H1 (cell line): ENCODE results near the gene TRAPPC8.

Experiments used
- CHD2 ChIP-seq: IDR thresholded peaks from 2 replicates; pipeline ENCODE4 v1.6.1; 2012; ENCODE audit warnings: low read length, improper control_type of control experiment
- CTCF ChIP-seq, 3 experiments: IDR thresholded peaks; 1 replicate in 2 of 3; 2 replicates in 1 of 3; pipeline versions ENCODE4 v1.5.1 to v1.6.1; 2011; ENCODE audit warnings: low read length in 3 of 3, mild to moderate bottlenecking in 3 of 3, inconsistent platforms in 2 of 3, low read depth in 1 of 3, moderate library complexity in 1 of 3; ENCODE audit not compliant: insufficient read depth in 1 of 3; ENCODE audit errors: control extremely low read depth in 1 of 3
- EP300 ChIP-seq, 2 experiments: IDR thresholded peaks; 1 replicate in 1 of 2; 2 replicates in 1 of 2; pipeline ENCODE4 v1.6.1; 2011 to 2012; ENCODE audit warnings: low read depth in 2 of 2, low read length in 2 of 2, mild to moderate bottlenecking in 2 of 2, borderline replicate concordance in 1 of 2, inconsistent platforms in 1 of 2, moderate library complexity in 1 of 2
- EZH2 ChIP-seq: fragments of 200-600 bp; sonication (generic); IDR thresholded peaks from 2 replicates; pipeline ENCODE4 v1.7.1; 2012; ENCODE audit warnings: low read depth, mild to moderate bottlenecking, moderate library complexity, low read length, inconsistent platforms; ENCODE audit not compliant: severe bottlenecking
- FOSL1 ChIP-seq: IDR thresholded peaks from 2 replicates; pipeline ENCODE4 v1.6.1; 2011; ENCODE audit warnings: mild to moderate bottlenecking, low read depth, low read length, moderate library complexity; ENCODE audit not compliant: insufficient read depth
- GABPA ChIP-seq: IDR thresholded peaks from 2 replicates; pipeline ENCODE4 v1.6.1; 2011; ENCODE audit warnings: mild to moderate bottlenecking, low read length, moderate library complexity, borderline replicate concordance; ENCODE audit not compliant: insufficient read depth
- KDM5A ChIP-seq: fragments of 200-600 bp; IDR thresholded peaks from 2 replicates; pipeline ENCODE4 v1.7.1; 2012; ENCODE audit warnings: mild to moderate bottlenecking, low read length, inconsistent platforms, mixed read lengths
- NRF1 ChIP-seq: IDR thresholded peaks from 2 replicates; pipeline ENCODE4 v1.6.1; 2011; ENCODE audit warnings: mild to moderate bottlenecking, low read depth, low read length, improper control_type of control experiment
- POLR2A ChIP-seq, 2 experiments: IDR thresholded peaks; 1 replicate in 1 of 2; 2 replicates in 1 of 2; pipeline ENCODE4 v1.6.1; 2011; ENCODE audit warnings: low read depth in 2 of 2, low read length in 2 of 2, mild to moderate bottlenecking in 2 of 2; ENCODE audit errors: control extremely low read depth in 1 of 2
- SIN3A ChIP-seq, 2 experiments: IDR thresholded peaks in 1 of 2; conservative IDR thresholded peaks in 1 of 2; 2 replicates each; pipeline ENCODE4 v1.6.1; 2011 to 2012; ENCODE audit warnings: low read length in 2 of 2, improper control_type of control experiment in 1 of 2, low read depth in 1 of 2, mild to moderate bottlenecking in 1 of 2
- SP2 ChIP-seq: IDR thresholded peaks from 2 replicates; pipeline ENCODE4 v1.6.1; 2012; ENCODE audit warnings: mild to moderate bottlenecking, low read length, inconsistent platforms
- YY1 ChIP-seq: IDR thresholded peaks from 2 replicates; pipeline ENCODE4 v1.6.1; 2011; ENCODE audit warnings: low read depth, mild to moderate bottlenecking, low read length
- ZNF274 ChIP-seq: IDR thresholded peaks from 2 replicates; pipeline ENCODE4 v1.7.0; 2012; ENCODE audit warnings: low read length, borderline replicate concordance; ENCODE audit errors: extremely low read depth
- TF ChIP-seq, protein P1 (sequence below): IDR thresholded peaks from 2 replicates; pipeline ENCODE4 v1.6.1; 2011; ENCODE audit warnings: low read depth, mild to moderate bottlenecking, low read length; ENCODE audit not compliant: insufficient read depth

GRCh38 chr18:31795747-31796146 is 147.2 kb downstream of the TRAPPC8 start:
- TF ChIP-seq EP300 (IDR thresholded peaks at IDR 0.05; ENCODE audit: borderline replicate concordance in 1 of 2, low read depth in 2 of 2, low read length in 2 of 2) (no peak), EZH2 (no peak), SP2 (no peak), FOSL1 (no peak), KDM5A (no peak), CTCF (IDR thresholded peaks at IDR 0.05; ENCODE audit: control extremely low read depth in 1 of 3, insufficient read depth in 1 of 3, low read depth in 1 of 3, low read length in 3 of 3) (no peak), CHD2 (no peak), POLR2A (IDR thresholded peaks at IDR 0.05; ENCODE audit: control extremely low read depth in 1 of 2, low read depth in 2 of 2, low read length in 2 of 2) (no peak), GABPA (no peak), YY1 (no peak), ZNF274 (no peak), SIN3A (conservative IDR thresholded peaks at IDR 0.05 in 1 of 2, IDR thresholded peaks at IDR 0.05 in 1 of 2; ENCODE audit: low read depth in 1 of 2, low read length in 2 of 2) (no peak), NRF1 (no peak)
- TF ChIP-seq, protein P1, sequence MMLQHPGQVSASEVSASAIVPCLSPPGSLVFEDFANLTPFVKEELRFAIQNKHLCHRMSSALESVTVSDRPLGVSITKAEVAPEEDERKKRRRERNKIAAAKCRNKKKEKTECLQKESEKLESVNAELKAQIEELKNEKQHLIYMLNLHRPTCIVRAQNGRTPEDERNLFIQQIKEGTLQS: no peak
